CD4-positive, alpha-beta T cell treated with Interferon gamma for 1 hour (primary cell): ENCODE data around the gene SDK2.

ENCODE experiments used
- DNase-seq: peaks from one replicate; pipeline ENCODE4 v3.0.0-alpha.2; 2020

The SDK2 gene

GRCh38 chr17:73632513-73632912 lies 11.7 kb downstream of the SDK2 start:
- DNase-seq = no peak

GRCh38 chr17:73630965-73631595 lies 13.2 kb downstream of the SDK2 start:
- no peak for DNase-seq

GRCh38 chr17:73630531-73630930 lies 13.7 kb downstream of the SDK2 start:
- no peak for DNase-seq

GRCh38 chr17:73628642-73629552 lies 15.3 kb downstream of the SDK2 start:
- no peak for DNase-seq

- DNase-seq = no peak
Measured at GRCh38 chr17:73625991-73626673, 18.1 kb downstream of the SDK2 start.

- DNase-seq = no peak
Measured at GRCh38 chr17:73625006-73625405, 19.2 kb downstream of the SDK2 start.

- DNase-seq = no peak
Measured at GRCh38 chr17:73624496-73624988, 19.7 kb downstream of the SDK2 start.

- DNase-seq = no peak
Measured at GRCh38 chr17:73623818-73624217, 20.4 kb downstream of the SDK2 start.

- DNase-seq = no peak
Measured at GRCh38 chr17:73623247-73623646, 21.0 kb downstream of the SDK2 start.

GRCh38 chr17:73622381-73622780 lies 21.9 kb downstream of the SDK2 start:
- no peak for DNase-seq

- no peak for DNase-seq
Measured at GRCh38 chr17:73621685-73622084, 22.6 kb downstream of the SDK2 start.

GRCh38 chr17:73620414-73620813 lies 23.8 kb downstream of the SDK2 start:
- no peak for DNase-seq

- no peak for DNase-seq
Measured at GRCh38 chr17:73617501-73617900, 26.7 kb downstream of the SDK2 start.

GRCh38 chr17:73616873-73617404 lies 27.3 kb downstream of the SDK2 start:
- no peak for DNase-seq

GRCh38 chr17:73616120-73616872 lies 27.9 kb downstream of the SDK2 start:
- no peak for DNase-seq

- DNase-seq = no peak
Measured at GRCh38 chr17:73614256-73614655, 30.0 kb downstream of the SDK2 start.

- DNase-seq = no peak
Measured at GRCh38 chr17:73613271-73614233, 30.7 kb downstream of the SDK2 start.

- DNase-seq = no peak
Measured at GRCh38 chr17:73612031-73612472, 32.2 kb downstream of the SDK2 start.

- no peak for DNase-seq
Measured at GRCh38 chr17:73611630-73612029, 32.6 kb downstream of the SDK2 start.

- DNase-seq = no peak
Measured at GRCh38 chr17:73610331-73610911, 33.8 kb downstream of the SDK2 start.

GRCh38 chr17:73609758-73610157 lies 34.5 kb downstream of the SDK2 start:
- DNase-seq = no peak
